Head of caudate nucleus (tissue), 42 donors: ENCODE data around the gene CADPS2.
"Not testable (repeated sequence)": the region's sequence is repeated elsewhere in the genome, so short reads cannot be mapped to it uniquely, and the experiment has no call there.

ENCODE experiments used
- DNase-seq, 42 donors: peaks; one replicate each; pipeline versions ENCODE4 v3.0.0 to v3.0.0-alpha.2; 2020 to 2021; ENCODE audit warnings: mixed read lengths in 7 of 42
- intact Hi-C: fragments of 100-400 bp; cut with DNase I; formaldehyde crosslinking; loops from one replicate; pipeline ENCODE4 v1.15.0; 2022

The CADPS2 gene

DNA sequence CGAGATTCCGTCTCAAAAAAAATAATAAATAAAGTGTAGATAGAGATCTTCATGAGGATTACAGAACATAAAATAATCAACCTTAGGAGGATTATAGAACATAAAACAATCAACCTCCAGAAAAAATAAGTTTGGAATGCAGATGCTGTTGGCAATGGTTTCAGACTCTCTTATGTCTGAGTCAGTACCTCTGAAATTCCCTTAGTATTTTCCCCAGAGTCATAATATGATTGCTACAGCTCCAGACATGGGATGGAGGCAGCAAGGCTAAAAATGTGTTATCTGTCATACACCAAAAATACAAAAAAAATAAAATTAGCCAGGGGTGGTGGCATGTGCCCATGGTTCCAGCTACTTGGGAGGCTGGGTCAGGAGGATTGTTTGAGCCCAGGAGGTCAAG, 22.2 kb downstream of the CADPS2 start:
- no peak for DNase-seq
- intact Hi-C loops = no loop called here

GRCh38 chr7:122858320-122858719, 27.9 kb downstream of the CADPS2 start:
- intact Hi-C loops = no loop called here
- no peak for DNase-seq

GRCh38 chr7:122850528-122850927, 35.7 kb downstream of the CADPS2 start:
- intact Hi-C loops = no loop called here
- DNase-seq = no peak

DNA sequence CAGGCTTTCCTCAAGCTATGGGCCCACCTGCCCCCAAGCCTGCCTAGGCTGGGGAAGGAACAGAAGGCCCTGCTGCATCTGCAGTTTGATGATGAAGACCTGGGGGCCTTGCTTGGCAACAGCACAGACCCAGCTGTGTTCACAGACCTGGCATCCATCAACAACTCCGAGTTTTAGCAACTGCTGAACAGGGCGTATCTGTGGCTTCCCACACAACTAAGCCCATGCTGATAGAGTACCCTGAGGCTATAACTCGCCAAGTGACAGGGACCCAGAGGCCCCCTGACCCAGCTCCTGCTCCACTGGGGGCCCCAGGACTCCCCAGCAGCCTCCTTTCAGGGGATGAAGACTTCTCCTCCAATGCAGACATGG, 36.3 kb downstream of the CADPS2 start:
- intact Hi-C loops = no loop called here

GRCh38 chr7:122849322-122849956, 36.8 kb downstream of the CADPS2 start:
- intact Hi-C loops = no loop called here
- DNase-seq = no peak

More for the DNA sequence above, 36.3 kb downstream of the CADPS2 start:
- no peak for DNase-seq

- no peak for DNase-seq
- intact Hi-C loops = no loop called here
Observed at GRCh38 chr7:122847871-122848473, 38.3 kb downstream of the CADPS2 start.

GRCh38 chr7:122846591-122846990, 39.7 kb downstream of the CADPS2 start:
- intact Hi-C loops = no loop called here
- DNase-seq = no peak

GRCh38 chr7:122845286-122845685, 41.0 kb downstream of the CADPS2 start:
- DNase-seq = no peak
- intact Hi-C loops = no loop called here

GRCh38 chr7:122844191-122844988, 41.9 kb downstream of the CADPS2 start:
- intact Hi-C loops = no loop called here
- DNase-seq = no peak

- DNase-seq = no peak
- intact Hi-C loops = no loop called here
Observed at GRCh38 chr7:122842971-122843370, 43.3 kb downstream of the CADPS2 start.

- intact Hi-C loops = not testable (repeated sequence)
Observed at GRCh38 chr7:122836286-122836685, 50.0 kb downstream of the CADPS2 start.

DNA sequence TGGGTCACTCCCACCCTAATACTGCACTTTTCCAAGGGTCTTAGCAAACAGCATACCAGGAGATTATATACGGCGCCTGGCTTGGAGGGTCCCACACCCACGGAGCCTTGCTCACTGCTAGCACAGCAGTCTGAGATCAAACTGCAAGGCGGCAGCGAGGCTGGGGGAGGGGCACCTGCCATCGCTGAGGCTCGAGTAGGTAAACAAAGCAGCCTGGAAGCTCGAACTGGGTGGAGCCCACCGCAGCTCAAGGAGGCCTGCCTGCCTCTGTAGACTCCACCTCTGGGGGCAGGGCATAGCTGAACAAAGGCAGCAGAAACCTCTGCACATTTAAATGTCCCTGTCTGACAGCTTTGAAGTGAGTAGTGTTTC, 51.7 kb downstream of the CADPS2 start:
- DNase-seq = peak in 26 of 42 donors; percentile 6 to 47 (median 26)
- intact Hi-C loops = not testable (repeated sequence)

More at GRCh38 chr7:122836286-122836685, 50.0 kb downstream of the CADPS2 start:
- not testable (repeated sequence) for DNase-seq

- DNase-seq = peak in 4 of 42 donors; percentile 11 to 37 (median 20)
- intact Hi-C loops = no loop called here
Observed at GRCh38 chr7:122833888-122834570, 52.2 kb downstream of the CADPS2 start.

DNA sequence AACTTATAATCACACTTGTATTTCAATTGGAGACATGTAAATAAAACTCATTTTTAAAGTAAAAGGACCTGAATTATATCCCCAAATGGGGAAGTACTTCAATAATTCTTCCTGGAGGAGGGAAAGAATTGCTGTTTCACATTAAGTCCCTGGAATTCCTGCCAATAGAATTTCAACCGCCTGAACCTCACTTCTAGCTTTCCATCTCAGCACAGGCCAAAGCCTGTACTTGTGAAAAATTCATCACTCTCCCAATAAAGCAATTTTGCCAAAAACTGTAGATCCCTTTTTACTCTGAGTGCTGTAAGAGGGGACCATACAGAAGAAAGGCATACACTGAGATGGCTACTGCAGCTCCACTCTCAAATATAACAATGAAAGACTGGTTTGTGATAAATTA, 54.8 kb downstream of the CADPS2 start:
- DNase-seq = no peak
- intact Hi-C loops = no loop called here

GRCh38 chr7:122829962-122830361, 56.3 kb downstream of the CADPS2 start:
- intact Hi-C loops = no loop called here
- no peak for DNase-seq

- intact Hi-C loops = no loop called here
- DNase-seq = no peak
Observed at GRCh38 chr7:122827763-122828162, 58.5 kb downstream of the CADPS2 start.

- DNase-seq = no peak
- intact Hi-C loops = no loop called here
Observed at GRCh38 chr7:122813845-122814244, 72.4 kb downstream of the CADPS2 start.

DNA sequence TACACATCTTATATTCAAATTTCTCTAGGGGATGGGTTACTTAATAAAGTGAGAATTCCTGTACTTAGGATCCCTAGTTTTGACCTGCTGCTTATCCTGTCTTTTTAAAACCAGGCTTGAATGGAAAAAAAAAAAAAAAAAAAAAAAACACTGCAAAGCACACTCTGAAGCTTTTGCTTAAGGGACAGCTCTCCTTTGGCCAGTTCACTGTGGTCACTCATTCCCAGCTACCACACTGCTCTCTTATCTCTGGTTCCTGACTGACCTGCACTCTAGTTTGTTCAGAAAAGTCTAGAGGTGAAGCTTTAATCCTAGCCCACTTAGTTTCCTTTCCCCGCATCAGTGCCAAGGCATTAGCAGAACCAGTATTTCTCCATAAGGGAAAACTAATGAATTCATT, 82.4 kb downstream of the CADPS2 start:
- intact Hi-C loops = no loop called here
- no peak for DNase-seq

DNA sequence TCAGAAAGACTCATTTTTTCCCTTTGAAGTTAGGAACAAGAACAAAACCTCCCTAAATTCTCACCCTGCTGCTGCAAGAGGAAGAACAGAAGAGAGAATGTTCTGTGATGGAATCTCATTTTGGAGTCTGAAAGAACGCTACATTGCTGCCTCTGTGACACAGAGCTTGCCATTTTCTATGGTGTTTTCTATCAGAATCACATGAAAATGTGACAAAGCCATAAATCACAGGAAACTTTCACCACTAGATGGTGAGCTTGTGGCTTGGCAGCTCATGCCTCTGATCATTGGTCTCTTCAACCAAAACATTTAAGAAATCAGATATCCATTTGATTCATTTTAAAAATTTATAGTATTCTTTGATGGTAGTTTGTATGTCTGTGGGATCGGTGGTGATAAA, 82.9 kb downstream of the CADPS2 start:
- intact Hi-C loops = no loop called here
- DNase-seq = peak in 26 of 42 donors; percentile 2 to 58 (median 30)

GRCh38 chr7:122802301-122802751, 83.9 kb downstream of the CADPS2 start:
- intact Hi-C loops = no loop called here
- peak in 3 of 42 donors; percentile 1 to 30 (median 3) for DNase-seq
